ENCODE measurements around the gene PRAC1.

Gene PRAC1

DNA sequence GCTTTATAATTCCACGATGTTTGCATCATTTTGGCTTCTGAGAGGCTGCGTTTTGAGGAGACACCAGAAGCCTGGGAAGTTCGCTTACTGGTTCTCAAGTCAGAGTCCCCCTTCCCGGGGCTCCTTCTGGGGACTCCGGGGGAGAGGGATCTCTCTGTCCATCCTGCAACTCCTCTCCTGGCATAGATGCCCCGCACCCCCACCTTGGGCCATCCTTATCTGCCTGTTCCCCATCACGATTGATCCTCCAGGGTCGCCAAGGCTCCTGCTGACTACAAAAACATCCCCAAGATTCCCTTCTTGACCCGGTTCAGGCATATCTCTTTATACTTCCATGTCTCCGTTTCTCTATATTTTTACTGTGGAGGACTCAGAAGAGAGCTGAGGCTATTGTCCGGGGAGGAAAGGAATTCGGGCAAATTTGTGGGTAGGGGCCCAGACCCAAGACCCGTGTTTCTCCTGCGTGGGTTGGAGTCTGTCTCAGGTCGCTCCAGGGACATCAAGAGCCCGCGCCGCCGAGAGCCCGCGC lies 24.7 kb upstream of the PRAC1 start:
- DNase-seq: no peak

DNA sequence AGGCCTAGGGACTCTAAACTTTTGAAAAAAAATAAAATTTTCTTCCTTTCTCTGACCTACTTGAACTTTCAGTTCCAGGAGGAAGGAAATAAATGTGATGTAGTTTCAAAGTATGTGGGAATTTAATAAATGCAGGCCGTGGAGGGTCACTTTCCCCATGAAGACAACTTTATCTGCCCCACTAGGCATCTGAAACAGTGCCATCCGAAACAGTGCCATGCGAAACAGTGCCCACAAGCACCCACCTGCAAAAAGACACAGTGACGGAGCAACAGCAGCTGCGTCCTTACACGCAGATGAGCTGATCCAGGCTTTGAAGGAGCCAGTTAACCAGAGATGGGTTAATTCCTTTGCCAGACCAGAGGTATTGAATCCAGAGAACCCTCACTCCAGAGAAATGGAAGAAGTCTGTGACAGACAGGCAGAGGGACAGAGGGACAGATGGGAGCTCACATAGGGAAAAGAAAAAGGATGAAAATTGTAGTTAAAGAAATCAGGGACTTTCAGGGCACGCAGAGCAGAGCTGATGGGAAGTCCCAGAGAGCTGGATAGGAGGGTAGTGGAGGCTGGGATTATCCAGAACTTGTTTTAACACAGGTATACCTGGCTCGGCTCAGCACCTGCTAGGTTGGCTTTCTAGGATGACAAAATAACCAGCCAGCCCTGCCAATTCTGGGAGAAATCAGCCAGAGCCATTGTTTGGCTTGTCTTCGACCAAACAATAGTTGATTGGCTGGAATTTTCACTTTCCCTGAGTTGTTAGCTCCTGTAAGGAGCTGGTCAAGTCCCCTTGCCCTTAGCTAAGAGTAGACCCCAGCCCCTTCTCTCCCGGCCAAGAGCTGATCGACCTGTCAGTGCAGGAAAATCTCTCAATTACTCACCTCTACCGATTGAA lies 23.3 kb upstream of the PRAC1 start:
- DNase-seq: no peak

- no peak for DNase-seq
Observed at GRCh38 chr17:48740537-48740936, 18.2 kb upstream of the PRAC1 start.

- DNase-seq: no peak
Observed at GRCh38 chr17:48738803-48739526, 16.6 kb upstream of the PRAC1 start.

DNA sequence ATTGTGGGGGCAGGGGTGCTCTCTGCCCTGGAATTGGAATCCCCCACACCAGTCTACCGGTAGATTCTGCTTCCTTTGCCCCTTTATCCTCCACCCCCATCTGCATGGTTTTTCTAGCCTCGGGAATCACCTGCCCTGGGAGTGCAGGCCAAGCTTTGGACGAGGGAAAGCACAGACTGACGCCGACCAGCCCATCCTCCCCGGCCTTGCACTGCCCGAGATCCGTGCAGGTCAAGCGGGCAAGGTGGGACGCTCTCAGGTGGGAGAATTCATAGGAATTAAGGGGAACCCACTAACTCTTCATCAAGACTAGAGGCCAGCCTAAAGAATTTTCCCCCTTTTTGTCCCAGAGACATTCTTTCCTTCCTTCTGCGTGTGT lies 16.1 kb upstream of the PRAC1 start:
- no peak for DNase-seq

DNA sequence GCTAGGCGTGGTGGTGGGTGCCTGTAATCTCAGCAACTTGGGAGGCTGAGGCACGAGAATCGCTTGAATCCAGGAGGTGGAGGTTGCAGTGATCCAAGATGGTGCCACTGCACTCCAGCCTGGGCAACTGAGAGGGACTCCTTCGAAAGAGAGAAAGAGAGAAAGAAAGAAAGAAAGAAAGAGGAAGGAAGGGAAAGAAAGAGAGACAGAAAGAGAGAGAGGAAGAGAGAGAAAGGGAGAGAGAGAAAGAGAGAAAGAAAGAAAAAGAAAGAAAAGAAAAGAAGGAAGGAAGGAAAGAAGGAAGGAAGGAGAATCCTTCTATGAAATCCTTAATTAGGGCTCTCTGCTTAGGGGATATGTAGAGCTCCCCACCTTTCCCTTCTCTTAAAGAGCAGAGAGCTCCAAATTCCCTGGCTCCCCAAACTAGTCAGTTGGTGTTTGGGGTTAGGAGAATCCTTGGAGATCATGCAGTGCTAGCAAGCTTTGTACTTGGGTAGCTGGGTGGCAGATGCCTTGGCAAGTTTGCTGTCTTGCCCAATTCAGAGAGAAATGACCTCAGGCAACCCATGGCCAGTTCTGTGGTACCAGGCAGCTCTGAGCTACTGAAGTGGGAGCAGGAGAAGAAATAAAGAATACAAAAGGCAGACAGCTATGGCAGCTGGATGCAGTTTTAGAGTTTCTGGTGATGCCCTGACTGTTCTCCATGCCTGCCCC lies 15.2 kb upstream of the PRAC1 start:
- no peak for DNase-seq

DNA sequence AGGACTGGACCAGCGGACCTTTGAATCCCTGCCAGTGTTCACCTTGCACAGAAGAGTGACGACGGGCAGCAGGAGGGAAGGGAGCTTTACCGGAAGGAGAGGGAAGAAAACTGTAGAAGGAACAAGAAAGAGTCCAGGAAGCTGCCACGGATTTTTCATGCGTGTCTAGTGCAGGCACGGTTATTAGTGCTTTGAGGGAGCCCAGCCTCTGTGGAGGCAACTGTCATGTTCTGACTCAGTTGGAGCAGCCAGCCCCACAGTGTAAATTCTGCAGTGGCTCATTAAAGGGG lies 12.7 kb upstream of the PRAC1 start:
- no peak for DNase-seq

DNA sequence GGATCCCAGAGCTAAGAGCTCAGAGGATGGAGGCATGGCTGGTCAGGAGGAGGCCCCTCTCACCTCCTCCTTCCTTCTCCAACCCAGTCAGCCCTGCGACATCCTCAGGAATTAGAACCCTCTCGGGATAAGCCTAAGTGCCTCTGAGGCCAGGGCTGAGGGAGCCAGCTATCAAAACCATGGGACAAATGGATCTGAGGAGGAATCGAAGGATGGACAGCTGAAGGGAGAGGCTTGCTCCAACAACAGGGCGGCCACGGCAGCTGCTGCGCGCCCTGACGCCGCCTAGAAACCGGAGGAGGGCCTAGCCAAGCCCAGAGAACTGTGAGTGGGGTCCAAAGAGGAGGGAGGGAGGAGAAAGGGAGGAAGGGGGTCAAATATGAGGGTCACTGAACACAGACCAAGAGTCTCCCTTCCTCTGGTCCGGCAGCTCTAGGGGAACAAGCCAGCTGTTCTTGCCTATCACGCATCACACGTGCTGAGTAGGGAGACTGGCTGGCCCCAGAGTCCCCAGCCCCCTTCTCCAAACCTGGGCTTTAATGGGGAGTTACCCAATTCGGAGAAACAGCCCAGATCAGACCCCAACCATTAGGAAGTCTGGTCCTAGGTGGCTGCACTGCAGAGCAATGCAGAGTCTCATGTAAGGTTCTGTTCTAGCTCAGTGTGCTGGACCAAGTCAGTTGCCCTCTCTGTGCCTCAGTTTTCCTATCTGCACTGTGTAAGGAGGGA lies 12.2 kb upstream of the PRAC1 start:
- no peak for DNase-seq

DNA sequence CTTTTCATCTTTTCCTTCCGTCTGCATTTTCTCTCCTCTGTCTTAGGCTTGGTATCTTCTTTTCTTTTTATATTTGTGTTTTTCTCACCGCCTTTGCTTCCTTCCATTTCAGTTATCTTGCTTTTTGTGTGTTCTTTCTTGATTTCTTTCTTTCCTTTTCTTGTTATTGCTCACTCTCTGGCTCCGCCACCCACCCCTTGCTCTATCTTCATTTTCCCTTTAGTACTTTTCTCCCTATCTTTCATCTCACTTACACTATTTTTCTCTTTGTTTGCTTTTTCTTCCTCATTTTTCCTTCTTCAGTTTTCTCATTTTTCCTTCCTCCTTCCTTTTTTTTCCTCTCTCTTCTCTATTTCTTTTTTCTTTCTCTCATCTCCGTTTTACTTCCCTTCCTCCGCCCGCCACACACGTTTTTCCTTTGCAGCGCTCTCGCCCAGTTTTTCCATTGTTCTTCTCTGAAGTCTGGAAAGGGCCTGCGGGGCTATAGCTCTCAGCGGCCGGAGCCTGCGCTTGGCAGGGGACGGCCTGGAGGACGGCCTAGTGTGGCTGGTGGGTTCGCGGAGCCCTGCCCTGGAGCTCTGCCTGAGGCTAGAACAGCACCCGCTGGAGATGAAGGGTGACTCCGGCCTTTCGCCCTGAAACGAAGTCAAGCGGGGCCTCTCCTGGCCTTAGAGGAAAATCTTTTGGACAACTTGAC lies 11.5 kb upstream of the PRAC1 start:
- no peak for DNase-seq

DNA sequence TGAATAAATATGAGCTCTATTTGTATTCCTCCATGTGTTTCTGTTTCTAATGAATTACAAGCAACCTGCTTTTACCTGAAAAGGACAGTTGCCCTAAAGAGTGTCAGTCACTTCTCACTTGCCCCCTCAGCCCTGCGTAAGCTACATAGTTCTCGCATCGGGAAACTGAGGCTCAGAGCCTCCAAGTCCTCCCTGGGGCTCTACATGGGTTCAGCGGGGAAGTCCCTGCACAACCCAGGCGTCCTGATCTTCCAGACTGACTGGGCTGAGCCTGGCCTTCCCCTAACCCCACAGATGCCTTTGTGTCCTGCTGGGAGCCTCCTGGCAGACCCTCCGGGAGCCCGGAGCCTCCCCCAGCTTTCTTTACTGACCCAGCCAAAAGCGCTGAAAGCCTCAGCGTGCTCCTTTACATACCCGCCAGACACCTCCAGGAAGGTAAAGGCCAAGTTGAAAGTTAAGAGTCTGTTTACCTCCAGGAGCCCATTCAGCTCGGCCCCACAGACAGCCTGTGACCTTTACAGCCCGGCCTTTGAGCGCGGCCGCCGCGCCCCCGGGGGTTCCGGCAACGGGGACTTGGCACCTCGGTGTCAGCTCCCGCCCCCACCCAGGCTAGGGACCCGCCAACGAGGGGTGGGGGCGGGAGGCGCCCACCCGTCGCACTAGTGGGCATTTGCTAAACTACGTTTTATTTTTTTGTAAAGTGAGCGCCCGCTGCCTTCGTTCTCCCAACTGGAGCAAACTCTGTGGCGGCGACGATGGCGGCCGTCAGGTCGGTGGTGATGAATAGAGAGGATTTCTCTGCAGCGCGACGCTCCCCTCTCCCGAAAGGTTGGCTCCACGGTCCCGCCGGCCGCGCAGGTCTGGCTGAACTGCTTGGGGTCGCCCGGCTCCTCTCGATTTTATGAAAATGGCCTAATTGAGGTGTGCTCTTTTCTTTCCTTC lies 10.6 kb upstream of the PRAC1 start:
- no peak for DNase-seq

DNA sequence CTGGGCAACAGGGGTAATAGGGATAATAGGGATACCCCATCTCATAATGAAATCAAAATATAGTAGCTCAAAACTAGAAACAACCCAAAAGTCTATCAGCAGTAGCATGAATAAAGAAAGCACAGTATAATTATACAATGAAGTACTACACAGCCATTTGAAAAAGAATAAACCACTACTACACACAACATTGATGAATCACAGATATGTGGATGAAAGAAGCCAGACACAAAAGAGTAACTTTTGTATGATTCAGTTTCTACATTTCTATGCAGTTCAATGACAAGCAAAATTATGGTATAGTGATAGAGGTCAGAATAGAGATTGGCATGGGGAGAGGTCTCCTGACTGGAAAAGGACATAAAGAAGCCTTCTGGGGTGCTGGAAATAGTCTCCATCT lies 9.0 kb upstream of the PRAC1 start:
- no peak for DNase-seq

- DNase-seq: no peak
Observed at GRCh38 chr17:48730240-48730550, 7.9 kb upstream of the PRAC1 start.

DNA sequence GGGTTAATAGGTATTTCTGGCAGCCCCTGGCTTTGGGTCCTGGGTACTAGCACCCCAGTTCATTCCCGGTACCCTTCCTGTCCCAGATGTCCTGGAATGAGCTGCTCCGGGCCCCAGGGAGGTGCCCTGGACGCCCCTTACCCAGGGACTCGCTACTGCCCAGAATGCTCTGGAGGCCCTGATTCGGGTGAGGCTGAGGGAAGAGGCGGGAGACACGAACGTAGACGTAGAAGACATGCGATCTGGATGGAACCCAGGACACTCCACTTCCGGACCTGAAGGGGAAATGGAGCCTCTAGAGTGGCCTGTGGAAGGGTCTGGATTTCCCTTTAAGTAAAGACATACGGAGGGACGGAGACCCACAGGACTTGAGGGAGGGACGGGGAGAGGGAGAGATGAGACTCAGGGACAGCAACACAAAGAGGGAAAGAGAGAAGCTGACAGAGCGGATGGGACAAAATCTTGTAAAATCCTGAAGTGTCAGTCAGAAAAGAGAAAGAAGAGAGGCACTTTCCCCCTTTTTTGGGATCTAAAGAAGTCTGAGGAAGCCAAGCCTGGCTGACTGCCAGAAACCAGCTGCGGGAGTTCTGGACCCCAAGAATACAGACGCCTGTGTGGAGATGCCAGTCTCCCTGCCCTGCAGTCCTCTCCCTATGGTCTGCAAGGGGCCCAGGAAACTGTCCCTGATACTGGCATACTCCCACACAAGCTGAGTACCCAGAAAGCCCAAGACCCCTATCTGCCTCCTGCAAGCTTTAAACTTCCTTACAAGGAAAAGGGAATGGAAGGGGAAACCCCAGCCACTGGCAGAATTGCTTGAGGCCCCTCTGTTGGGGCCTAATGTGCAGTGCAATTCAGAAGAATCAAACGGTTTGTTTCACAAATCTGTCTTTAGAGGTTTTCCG lies 7.3 kb upstream of the PRAC1 start:
- no peak for DNase-seq

DNA sequence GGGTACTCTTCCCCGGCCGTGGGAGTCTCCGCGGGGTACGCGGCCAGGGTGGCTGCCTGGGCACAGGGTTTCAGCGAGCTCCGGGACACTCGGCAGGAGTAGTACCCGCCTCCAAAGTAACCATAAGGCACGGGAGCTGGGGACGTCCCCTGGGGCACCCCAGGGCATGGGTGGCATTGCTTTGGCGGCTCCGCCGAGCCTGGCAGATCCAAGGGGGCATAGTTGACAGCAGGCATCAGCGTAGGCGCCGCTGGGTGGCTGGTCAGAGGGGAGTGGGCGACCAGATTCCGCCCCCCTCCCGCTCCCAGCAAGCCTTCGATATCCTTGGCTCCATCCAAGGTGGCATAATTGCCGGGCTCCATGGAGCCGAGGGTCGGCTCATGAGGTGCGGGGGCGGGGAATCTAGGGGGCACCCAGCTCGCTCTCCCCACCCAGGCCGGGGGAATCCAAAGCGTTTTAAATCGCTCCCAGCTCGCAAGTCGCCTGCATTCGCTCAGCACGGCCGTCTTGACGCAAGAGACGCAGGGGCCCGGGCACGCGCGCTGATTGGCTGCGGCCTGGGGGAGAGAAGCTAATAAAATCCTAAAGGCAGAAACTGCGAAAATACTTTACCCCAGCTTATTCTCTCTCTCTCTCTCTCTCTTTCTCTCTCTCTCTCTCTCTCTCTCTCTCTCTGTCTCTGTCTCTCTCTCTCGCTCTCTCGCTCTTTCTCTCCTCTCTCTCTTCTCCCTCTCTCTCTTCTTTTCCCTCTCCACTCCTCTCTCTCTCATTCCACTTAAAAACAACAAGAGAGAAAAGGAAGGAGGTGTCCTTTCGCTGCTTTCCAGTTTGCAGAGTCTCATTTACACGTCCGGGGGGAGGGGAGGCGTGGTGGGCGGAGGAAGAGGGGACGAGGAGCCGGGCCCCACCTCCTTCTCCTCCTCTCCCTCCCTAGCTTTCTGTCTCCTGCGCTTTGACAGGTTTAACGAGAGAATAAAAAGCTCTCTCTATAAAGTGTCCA lies 6.2 kb upstream of the PRAC1 start, which contains the start of gene HOXB13:
Gene HOXB13 (minus strand): TSS at position 519 of the 1,000 bp plus-strand sequence. CDS start 157 bp downstream, at position 362.
- no peak for DNase-seq

DNA sequence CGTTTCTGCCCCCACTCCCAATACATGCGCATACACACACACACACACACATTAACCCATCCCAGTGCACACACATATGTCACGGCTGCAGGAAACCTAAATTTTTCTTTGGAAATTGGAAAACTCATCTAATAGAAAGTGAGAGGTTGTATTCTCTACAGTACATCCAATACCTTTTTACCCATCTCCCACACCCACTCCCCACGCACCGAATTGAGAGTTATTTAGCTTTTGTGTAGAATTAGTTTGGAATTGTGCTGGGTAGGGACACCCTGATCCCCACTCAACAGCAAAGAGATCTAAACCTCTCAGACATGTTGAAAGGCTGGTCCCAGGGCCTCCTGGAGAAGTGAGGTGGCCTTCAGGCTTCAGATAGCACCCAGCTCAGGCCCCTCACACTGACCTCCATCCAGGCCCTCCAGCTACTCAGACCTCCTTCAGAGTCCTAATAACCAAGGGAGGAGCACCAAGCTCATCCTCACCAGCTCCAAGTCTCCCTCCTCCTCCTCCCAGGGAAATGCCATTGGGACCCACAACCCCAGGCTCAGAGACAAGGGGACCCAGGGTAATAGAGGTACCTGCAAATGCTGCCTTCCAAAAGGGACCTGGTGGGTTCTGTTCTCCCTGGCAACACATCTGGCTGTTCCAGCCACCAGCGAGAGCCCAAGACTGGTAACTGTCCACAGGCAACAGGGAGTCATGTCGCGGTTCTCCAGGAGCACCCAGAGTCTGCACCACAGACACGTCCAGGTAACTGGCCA lies 5.3 kb upstream of the PRAC1 start:
- no peak for DNase-seq

DNA sequence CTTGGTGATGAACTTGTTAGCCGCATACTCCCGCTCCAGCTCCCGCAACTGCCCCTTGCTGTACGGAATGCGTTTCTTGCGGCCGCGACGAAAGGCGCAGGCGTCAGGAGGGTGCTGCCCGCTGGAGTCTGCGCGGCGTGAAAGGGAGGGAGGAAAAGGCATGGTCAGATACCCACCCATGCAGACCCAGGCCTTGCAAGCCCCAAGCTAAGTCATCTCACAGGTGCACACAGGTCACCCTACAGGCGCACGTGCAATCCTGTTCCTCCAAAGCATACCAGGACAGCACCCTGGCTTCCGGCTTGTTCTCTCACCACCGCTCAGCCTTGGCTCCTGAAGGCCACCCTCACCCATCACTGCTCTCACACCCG lies 4.6 kb upstream of the PRAC1 start:
- DNase-seq: no peak

- DNase-seq: no peak
Observed at GRCh38 chr17:48726114-48726915, 4.0 kb upstream of the PRAC1 start.
